Measurements from ENCODE around the gene TBL1Y.

- TF ChIP-seq EP300 (IDR thresholded peaks at IDR 0.05) (no peak), CTCF (IDR thresholded peaks at IDR 0.05) (no peak)
Observed at GRCh38 chrY:6974971-6975370, 64.5 kb downstream of the TBL1Y start.

All from esophagus muscularis mucosa (tissue), 3 donors.